ENCODE data around the gene APOA5.

APOA5 gene

DNA sequence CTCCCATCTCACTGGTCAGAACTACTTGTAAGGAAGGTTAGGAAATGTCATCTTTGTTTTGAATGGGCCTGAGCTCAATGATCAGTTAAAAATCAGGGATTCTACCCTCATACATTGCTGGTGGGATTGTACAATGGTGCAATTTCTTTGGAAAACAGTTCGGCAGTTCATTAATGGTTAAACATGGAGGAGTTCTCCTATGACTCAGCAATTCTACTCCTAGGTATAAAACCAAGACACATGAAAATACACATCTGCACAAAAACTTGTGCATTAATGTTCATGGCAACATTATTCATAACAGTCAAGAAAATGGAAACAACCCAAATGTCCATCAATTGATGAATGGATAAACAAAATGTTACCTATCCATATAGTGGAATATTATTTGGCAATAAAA lies 4.9 kb upstream of the APOA5 start:
- no peak for DNase-seq

DNA sequence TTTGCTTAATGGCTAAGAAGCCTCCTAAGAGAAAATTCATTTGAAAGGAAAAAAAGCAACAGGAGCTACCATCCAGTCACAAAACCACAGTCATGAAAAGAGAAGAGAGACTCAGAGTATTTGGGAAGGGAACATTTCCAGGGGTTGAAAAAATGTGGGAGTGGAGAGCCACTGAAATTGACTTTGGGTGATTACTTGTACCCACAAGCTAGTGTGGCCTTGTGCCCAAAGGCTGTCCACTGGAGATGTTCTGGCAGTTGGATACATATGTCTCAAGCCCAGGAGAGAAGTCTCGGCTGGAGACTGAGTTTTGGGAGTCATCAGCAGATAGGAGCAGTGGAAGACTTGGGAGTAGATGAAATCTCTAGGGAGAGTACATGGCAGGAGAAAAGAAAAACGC lies 3.2 kb upstream of the APOA5 start:
- no peak for DNase-seq

- DNase-seq, result no peak
Measured at GRCh38 chr11:116793772-116794097, 2.1 kb upstream of the APOA5 start.

GRCh38 chr11:116792869-116793771 lies 1.4 kb upstream of the APOA5 start:
- no peak for DNase-seq

GRCh38 chr11:116792144-116792868 lies 627 bp upstream of the APOA5 start:
- DNase-seq, result no peak

- DNase-seq, result peak; percentile 47 to 48
Measured at GRCh38 chr11:116791002-116791812, 472 bp downstream of the APOA5 start.

DNA sequence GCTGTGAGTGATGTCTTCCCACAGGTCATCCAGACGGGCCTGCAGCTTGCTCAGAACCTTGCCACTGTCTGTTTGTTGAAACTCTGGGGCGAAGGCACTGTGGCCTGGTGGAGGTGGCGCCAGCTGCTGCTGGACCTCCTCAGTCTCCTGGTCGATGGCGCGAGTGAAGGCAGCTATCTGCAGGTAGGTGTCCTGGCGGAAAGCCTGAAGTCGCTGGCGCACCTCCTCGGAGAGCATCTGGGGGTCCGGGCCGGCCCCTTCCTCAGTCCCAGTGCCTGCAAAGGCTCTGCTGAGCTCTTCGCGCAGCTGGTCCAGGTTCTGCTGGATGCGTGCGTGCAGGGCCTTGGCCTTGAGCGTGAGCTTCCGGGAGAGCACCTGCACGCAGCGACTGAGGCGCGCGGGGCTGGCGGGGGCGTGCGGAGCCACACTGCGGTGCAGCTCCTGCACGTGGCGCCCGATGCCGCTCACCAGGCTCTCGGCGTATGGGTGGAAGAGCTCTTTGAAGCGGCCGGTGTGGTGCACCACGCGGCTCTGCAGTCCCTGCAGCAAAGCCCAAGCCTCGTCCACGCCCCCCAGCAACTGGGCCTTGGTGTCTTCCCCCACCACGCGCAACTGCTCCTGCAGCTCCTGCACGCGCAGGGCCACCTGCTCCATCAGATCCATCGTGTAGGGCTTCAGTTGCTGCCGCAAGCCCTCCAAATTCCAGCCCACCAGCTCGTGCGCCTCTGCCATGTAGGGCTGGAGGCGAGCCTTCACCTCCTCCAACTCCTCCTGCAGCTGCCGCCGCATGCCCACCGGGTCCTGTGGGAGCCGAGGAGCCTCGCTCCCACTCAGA lies 1.3 kb downstream of the APOA5 start:
- DNase-seq, result no peak

DNA sequence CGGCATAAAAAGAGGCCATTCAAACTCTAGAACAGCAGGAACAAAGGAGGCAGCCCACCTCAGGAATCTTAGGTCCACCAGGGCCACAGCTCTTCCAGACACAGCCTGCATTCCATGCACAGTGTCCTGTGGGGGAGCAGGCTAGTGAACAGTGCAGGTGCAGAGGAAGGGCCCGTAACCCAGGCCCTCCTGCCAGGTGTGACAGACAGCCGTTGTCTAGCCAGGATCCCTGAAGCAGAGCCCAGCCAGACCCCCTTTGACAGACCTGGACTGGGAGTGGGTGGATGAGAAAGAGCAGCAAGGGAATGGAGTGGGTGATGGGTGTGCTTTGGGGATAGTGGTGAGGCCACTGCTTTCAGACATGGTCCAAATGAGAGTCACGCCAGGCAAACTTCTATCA lies 2.7 kb downstream of the APOA5 start:
- no peak for DNase-seq

DNA sequence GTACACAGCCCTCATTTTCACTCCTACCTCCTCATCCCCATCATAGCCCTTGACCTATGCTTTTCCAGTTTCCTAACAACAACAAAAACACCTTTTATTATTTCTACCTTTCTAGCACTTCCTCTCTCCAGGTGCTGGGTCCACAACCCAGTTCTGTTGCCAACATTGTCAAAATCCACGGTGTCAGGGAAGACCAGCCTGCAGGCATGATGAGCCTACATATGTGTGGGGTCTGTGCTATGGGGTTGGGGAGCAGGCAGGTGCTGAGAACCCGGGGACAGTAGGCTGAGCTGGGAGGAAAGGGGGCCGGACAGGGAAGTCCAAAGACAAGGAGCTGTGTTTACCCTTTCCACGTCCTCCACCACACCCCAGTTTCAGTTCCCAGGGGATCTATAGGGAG lies 3.1 kb downstream of the APOA5 start:
- DNase-seq, result no peak

DNA sequence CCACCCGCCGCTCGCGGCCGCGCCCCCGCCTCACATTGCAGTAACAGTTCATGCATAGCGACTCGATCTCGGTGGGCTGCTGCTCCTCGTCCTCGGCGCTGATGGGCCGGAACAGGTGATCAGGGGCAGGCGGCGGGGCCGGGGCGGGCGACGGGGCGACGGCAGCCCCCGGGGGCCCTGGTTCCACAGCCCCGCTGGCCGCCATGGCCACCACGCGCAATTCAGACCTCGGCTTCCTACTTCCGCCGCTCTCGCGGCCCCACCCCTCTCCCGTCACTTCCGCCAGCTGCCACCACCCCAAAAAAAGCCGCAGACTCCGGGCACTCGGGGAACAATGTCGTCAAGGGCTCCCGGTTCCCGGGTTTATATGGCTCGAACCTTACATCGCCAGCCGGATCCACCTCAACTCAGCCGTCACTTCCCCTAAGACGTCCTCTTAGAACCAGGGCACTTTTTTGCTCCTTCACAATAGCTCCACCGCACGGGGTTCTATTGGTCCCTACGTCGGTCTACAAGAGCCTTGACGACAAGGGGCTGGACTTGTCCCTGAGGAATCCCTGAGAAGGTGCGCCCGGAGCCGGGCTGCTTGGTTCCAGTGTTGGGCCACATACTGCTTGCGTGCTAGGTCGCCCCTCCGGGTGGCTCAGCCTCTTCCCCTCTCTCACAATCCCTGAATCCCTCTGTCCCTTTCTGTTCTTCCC lies 3.7 kb downstream of the APOA5 start, which contains the start of gene ZPR1:
TSS of gene ZPR1 (minus strand) at position 238 of the 701 bp plus-strand sequence. CDS start at position 205, 33 bp downstream.
- DNase-seq, result peak; percentile 73 to 83

GRCh38 chr11:116787436-116787785 lies 4.3 kb downstream of the APOA5 start:
- DNase-seq, result no peak

DNA sequence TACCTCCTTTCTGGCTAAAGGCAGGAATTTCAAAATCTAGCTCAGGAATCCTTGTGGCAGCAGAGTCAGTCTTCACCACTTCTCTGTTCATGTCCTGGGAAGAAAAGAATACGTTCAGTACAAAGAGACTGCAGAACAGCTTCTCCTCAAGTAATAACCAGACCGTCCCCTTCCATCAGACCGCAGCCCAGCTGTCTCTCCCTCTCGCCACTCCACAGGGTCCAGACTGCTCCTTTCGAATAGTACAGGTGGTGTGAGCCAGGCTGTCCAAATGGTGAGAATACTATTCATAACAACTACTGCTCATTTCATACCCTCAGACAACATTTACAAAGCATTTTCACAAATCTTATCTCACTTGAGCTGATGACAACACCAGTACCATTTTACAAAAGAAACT lies 4.7 kb downstream of the APOA5 start:
- no peak for DNase-seq

GRCh38 chr11:116786326-116786725 lies 5.4 kb downstream of the APOA5 start:
- no peak for DNase-seq

- DNase-seq, result no peak
Measured at GRCh38 chr11:116782728-116783127, 9.0 kb downstream of the APOA5 start.

DNA sequence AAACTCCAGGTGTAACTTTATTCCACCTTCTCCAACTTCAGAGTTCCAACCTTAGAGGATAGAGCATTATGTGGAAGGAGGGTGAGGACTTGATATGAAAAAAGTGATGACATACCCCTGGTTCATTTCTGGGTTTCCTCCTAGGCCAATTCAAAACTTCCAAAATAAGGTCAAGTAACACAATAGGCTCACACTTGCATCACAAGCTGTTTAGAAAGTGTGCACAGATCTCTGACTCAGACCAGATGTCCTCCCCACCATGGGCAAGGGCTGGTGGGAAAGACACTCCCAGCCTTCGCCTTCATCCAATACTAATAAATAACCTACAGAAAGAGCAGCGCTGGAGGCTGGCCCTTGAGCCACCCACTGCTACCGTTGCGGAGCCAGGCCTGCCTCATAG lies 13.1 kb downstream of the APOA5 start:
- no peak for DNase-seq

DNA sequence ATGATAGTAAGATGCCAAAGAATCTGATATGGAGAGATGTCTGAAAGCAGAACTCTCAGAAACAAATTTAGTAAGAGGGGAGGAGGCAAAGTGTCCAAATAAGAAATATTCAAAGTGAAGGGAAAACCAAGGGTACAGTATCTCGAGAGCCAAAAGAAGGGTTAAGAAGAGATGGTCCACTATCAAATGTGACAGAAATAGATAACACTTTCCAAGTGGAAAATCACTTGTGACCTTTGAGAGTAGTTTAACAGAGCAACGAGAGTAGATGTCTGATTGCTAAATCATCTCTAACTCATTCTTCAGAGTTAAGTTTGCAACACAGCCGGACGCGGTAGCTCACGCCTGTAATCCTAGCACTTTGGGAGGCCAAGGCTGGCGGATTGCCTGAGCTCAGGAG lies 14.6 kb downstream of the APOA5 start:
- DNase-seq, result no peak

- no peak for DNase-seq
Measured at GRCh38 chr11:116776522-116776984, 15.1 kb downstream of the APOA5 start.

GRCh38 chr11:116775975-116776374 lies 15.7 kb downstream of the APOA5 start:
- DNase-seq, result no peak

GRCh38 chr11:116774661-116775060 lies 17.0 kb downstream of the APOA5 start:
- no peak for DNase-seq

DNA sequence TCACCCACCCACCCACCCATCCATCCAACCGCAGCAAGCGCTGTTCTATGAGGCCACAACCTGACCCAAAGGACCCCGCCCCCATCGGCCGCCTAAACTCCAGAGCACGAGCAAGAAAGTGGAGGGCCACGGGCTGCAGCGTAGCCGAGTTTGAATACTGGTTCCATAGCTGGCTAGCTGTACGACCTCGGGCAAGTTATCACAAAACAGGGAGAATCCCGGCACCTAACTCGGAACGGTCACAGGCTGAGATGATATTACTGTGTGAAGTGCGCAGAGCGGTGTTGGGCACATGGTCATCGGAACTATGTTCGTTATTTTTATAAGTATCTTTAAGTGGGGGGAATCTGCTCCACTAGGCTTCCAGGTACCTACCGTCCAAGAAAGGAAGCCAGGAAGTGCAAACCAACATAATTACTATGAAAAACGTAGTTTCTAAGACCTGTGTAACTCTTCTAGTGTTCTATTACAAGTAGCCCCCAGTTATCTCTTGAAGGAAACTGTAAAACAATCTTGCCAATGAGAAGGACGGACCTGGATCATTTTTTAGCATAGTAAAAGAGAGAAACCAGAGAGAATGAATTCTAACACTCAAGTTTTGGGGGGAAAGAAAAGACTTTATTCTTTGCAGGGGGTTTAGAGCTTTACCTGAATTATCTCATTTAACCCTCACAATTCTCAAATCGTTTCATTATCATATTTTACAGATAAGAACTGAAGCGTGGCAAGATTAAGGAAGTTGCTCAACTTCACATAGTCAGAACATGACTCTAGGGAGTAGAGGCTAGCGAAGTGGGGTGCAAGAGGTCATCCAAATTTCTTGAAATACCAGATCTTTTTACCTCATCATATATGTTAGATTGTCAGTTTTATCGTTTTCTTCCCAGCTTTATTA lies 18.2 kb downstream of the APOA5 start:
- DNase-seq, result no peak
